ACC112 (cell line): ENCODE measurements around the gene MRPL24.

Experiments
- H2AFZ ChIP-seq: fragments of 200-600 bp; sonication (generic); one replicate; pipeline ENCODE4 v1.6.0; 2017; ENCODE audit warnings: antibody characterized with exemption, low read length; ENCODE audit not compliant: unreplicated experiment
- H3K27ac ChIP-seq: fragments of 200-600 bp; sonication (generic); 2 replicates; pipeline ENCODE4 v1.5.1; 2014; ENCODE audit warnings: low read depth, mild to moderate bottlenecking, antibody characterized with exemption, low read length, moderate library complexity
- H3K27me3 ChIP-seq: fragments of 200-600 bp; sonication (generic); 2 replicates; pipeline ENCODE4 v1.6.1; 2014; ENCODE audit warnings: mild to moderate bottlenecking, antibody characterized with exemption, low read length, moderate library complexity, mixed read lengths; ENCODE audit not compliant: insufficient read depth
- H3K36me3 ChIP-seq: fragments of 200-600 bp; sonication (generic); 2 replicates; pipeline ENCODE4 v1.6.1; 2016; ENCODE audit warnings: mild to moderate bottlenecking, antibody characterized with exemption, low read length, moderate library complexity, mixed read lengths; ENCODE audit not compliant: insufficient read depth
- H3K4me1 ChIP-seq: fragments of 200-600 bp; sonication (generic); one replicate; pipeline ENCODE4 v1.6.1; 2016; ENCODE audit warnings: low read length, mixed read lengths; ENCODE audit not compliant: insufficient read depth, unreplicated experiment, control insufficient read depth
- H3K4me3 ChIP-seq: fragments of 200-600 bp; sonication (generic); 2 replicates; pipeline ENCODE4 v1.5.1; 2014; ENCODE audit warnings: mild to moderate bottlenecking, low read depth, low read length
- H3K79me2 ChIP-seq: fragments of 200-600 bp; sonication (generic); one replicate; pipeline ENCODE4 v1.6.0; 2016; ENCODE audit warnings: low read length; ENCODE audit not compliant: control insufficient read depth, unreplicated experiment, insufficient read depth

The MRPL24 gene

DNA sequence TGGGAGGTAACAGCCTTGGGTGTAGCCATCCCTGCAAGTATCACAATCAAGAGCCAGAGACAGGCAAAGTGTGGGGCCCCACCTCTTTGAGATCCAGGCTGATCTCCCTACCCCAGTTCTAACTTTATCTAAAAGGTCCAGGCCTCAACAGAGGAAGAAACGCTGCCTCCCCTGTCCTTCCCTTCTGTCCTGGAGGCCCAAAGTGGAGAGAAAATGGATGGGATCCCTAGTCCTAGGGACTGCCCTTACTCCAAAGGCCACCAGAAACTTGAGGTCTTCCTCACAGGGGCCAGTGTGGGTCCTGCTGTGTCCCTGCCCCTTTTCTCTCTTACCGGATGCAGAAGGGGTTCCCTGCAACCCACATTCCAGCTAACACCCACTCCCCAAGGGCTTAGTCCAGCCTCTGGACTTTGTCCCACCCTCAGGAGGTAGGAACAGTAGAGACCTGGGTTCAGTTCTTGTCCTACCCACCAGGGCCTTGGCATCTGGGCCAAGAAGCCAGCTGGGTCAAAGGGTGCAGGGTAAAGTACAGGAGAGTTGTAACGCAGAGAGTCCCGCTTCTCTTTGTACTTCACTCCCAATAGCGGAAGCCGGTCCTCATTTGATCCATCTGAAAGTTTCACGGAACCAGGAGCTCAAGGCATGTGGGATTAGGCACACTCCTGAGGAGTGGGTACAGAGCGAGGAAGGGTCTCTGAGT lies 8.7 kb upstream of the MRPL24 start:
- Histone ChIP-seq H2AFZ (no peak overlapping the region), H3K36me3 (peaks cover 3% of the 10 kb centered on the region; the same call in 1 of the 2 replicates), H3K79me2 (peaks cover 81% of the 10 kb centered on the region), H3K4me1 (peaks cover 47% of the 10 kb centered on the region), H3K27me3 (no peaks in the 10 kb centered on the region), H3K4me3 (peak overlapping the region; percentile 99), H3K27ac (peak overlapping the region; percentile 100)

DNA sequence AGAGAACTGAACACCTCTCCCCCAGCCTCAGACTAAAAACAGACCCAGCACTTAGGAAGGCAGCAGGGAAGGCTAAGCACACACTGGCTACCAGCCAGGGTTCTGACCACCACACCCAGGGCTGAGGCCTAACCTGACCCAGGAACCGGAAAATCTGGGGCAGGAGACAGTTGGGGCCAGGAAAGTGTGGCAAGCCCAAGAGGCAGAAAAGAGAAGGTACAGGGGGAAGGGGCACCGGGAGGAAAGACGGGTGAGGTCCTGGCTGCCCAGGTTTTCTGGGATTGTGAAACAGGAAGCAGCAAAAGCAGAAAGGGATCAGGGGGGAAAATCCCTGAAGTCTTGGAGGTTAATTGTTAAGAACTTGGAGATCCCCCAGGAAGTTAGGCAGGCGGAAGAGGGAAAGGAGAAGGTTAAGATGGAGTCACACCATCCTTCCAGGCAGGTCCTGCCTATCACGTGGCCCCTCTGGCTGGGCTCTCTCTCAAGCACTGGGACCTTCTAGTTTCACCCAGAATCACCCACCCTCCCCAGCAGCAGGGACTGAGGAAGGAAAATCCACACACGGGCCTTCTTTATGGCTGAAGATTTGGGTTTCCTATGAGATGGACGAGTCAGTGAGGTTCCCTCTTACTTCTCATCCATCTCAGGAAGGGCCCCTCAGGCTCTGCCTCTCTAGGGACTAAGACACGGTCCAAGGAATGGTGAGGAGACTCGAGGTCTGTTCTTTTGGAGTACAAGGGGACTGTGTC lies 8.0 kb upstream of the MRPL24 start:
- no peak overlapping the region for H2AFZ ChIP-seq
- no peaks in the 10 kb centered on the region for H3K27me3 ChIP-seq
- peak overlapping the region; percentile 99 for H3K4me3 ChIP-seq
- H3K27ac ChIP-seq: peak overlapping the region; percentile 100
- H3K4me1 ChIP-seq: peaks cover 47% of the 10 kb centered on the region
- peaks cover 3% of the 10 kb centered on the region; the same call in 1 of the 2 replicates for H3K36me3 ChIP-seq
- H3K79me2 ChIP-seq: peaks cover 82% of the 10 kb centered on the region

DNA sequence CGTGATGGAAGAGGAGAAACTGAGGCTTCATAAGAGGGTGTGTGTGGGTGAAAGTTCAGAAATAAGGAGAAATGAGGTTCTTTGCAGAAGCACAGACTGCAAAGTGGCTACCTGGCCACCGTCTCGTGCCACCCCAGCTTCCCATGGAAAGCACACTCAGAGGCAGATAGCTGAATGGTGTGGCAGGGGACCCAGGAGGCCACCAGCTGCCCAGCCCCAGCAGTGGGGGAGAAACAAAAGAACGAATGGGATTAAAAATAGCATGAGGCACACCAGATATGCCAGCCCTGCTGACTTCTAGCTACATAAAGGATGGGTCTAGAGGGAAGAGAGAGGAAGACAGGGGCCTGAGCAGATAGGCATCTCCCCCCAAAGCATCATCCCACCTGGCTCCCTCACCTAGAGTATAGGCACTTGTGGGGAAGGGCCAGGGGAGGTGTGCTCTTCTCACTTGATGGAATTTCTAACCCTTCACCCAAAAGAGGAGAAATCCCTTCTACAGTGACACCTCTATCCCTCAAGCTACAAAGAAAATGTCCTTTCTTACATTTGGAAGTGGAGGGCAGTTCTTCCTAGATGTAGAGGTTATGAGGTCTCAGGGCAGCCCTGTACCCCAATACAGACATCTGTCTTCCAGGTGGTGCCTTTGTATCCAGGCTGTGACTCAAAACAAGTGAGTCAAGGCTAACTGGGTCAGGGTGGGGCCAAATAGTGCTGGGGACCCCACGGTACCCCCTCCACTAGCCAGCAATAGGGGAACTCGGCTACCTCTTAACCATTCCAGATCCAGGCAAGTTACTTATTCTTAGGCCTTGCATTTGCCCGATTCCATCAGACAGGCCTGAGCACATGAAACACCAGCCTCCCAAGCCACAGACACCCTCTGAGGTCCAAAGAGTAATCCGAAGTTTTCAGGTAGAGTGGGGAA lies 7.1 kb upstream of the MRPL24 start:
- Histone ChIP-seq H3K4me1 (peaks cover 45% of the 10 kb centered on the region), H3K79me2 (peaks cover 80% of the 10 kb centered on the region), H3K36me3 (peaks cover 3% of the 10 kb centered on the region; the same call in 1 of the 2 replicates), H3K27ac (peak overlapping the region; percentile 100), H3K27me3 (no peaks in the 10 kb centered on the region), H3K4me3 (peak overlapping the region; percentile 99), H2AFZ (no peak overlapping the region)

DNA sequence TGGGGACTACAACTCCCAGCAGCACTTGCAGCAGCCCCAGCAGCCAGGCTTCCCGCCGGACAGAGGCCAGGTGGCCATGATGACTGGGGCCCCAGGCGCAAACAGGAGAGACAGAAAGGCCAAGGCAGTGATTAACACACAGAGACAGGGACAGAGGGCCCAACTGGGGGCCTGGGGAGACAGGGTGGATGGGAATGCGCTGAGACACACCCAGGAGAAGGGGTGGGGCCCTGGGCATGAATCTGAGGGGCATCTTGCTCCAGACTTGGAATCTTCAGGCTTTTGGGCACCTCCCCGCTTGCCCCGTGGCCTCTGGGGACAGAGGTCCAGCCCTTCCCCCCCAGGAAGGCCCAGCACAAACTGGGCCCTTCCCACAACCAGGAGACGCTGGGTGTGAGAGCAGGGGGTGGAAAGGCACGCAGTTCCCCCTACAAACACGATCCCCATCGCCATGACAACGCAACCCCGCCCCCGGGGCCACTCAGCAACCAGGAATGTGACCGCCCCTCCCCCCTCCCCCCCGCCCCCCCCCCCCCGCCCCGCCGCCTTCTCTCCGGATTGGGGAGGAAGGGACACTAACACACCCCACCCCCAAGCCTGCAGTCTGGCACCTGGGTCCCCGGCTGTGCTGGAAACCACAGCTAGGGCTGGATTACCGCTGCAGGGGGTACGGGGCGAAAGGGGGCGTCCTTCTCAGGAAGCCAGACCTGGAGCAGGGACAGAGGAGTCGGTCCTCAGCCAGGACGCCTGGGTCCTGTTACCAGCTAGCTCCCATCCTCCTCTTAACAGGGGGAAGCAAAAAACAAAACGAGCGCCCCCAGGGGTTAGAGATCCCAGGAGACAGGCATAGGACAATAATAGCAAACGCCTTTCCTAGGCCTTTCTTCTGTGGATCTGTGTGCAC lies 6.1 kb upstream of the MRPL24 start:
- H3K36me3 ChIP-seq: peaks cover 7% of the 10 kb centered on the region; the same call in 1 of the 2 replicates
- no peak overlapping the region for H2AFZ ChIP-seq
- H3K79me2 ChIP-seq: peaks cover 70% of the 10 kb centered on the region
- no peaks in the 10 kb centered on the region for H3K27me3 ChIP-seq
- H3K4me3 ChIP-seq: peak overlapping the region; percentile 99
- peaks cover 43% of the 10 kb centered on the region for H3K4me1 ChIP-seq
- peak overlapping the region; percentile 100 for H3K27ac ChIP-seq

DNA sequence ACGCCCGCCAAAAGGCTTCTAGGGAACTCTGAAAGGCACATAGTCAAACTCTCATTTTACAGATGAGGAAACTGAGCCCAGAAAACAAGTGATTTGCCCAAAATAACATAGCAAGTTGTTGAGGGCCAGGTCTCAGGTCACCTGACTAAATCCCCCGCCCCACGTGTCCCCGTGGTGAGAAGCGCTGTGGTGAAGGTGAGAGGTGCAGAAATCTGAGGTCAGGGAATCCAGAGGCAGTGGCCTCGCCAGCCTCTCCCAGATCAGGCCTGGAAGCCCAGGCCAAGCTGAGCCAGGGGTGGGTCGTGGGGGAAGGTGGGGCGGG lies 5.5 kb upstream of the MRPL24 start:
- peak overlapping the region; percentile 78 for H3K4me3 ChIP-seq
- no peaks in the 10 kb centered on the region for H3K27me3 ChIP-seq
- H3K36me3 ChIP-seq: peaks cover 13% of the 10 kb centered on the region
- H3K79me2 ChIP-seq: peaks cover 67% of the 10 kb centered on the region
- peaks cover 49% of the 10 kb centered on the region for H3K4me1 ChIP-seq
- H2AFZ ChIP-seq: no peak overlapping the region
- peak overlapping the region; percentile 100 for H3K27ac ChIP-seq

DNA sequence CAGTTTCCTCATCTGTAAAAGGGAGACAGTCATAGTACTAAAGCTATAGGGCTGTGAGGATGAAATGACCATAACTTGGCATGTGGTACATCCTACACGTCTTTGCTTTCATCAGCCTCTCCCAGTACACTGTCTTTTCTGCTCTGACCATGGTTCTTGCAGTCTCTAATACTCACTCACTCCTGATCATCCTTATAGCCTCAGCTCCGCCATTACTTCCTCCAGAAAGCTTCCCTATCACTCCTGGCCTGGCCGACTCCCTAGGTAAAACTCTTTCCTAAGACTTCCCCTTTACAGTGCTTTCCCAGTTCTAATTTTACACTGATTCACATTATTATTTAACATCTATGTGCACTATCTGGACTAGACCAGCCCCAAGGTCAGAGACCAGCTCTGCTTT lies 5.0 kb upstream of the MRPL24 start:
- Histone ChIP-seq H3K4me1 (peaks cover 51% of the 10 kb centered on the region), H3K27me3 (no peaks in the 10 kb centered on the region), H2AFZ (no peak overlapping the region), H3K36me3 (peaks cover 14% of the 10 kb centered on the region), H3K4me3 (peak overlapping the region; percentile 78), H3K27ac (peak overlapping the region; percentile 100), H3K79me2 (peaks cover 62% of the 10 kb centered on the region)

DNA sequence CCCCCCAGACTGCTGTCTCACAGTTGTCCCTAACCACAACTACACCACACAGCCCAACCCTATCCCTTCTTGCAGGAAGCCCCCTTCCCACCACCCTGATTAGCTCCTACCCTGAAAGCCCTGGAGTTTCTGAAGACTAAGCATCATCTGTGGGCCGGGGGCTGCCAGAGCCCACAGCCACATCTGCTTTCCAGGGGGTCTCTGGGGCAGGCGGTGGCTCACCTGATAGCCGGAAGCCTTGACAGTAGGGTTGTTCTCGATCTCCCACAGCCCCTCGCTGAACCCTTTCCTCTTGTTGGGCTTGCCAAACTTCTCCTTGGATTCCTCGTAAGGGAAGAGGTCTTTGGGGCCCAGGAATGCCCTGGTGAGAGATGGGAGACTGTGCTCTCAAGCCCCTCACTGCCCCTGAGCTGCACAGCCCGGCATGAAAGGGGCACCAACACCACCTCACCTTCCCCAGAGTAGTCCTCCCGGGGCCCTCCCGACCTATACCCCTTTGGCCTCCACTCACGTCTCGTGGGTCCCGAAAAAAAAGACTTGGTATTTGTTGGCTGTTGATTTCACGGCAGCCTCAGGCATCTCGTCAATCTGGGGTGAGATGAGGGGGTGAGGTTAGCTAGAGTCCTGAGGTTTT lies 4.0 kb upstream of the MRPL24 start:
- H3K4me3 ChIP-seq: no peak overlapping the region
- H3K27me3 ChIP-seq: no peaks in the 10 kb centered on the region
- H3K27ac ChIP-seq: peak overlapping the region; percentile 100
- peaks cover 61% of the 10 kb centered on the region for H3K79me2 ChIP-seq
- H2AFZ ChIP-seq: no peak overlapping the region
- peaks cover 14% of the 10 kb centered on the region for H3K36me3 ChIP-seq
- peaks cover 50% of the 10 kb centered on the region for H3K4me1 ChIP-seq

DNA sequence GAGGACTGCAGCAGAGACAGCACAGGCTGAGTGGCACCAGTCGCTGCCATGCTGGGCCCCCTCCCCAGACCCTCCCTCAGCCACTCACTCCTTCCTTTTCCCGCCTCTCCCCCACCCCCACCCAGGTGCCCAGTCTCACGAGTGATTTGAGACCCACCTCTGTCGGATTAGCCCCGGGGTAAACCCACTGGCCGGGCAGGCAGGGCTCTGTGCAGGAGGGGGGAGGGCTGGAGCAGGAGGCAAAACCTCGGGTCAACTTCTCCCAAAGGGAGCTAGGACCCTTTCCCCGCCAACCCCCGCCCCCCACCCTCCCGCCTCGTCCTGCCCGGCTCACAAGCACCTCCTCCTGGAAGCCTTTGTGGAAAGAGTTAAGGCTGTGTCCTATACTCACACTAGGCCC lies 3.5 kb upstream of the MRPL24 start:
- no peak overlapping the region for H3K27ac ChIP-seq
- peaks cover 50% of the 10 kb centered on the region for H3K4me1 ChIP-seq
- peaks cover 14% of the 10 kb centered on the region for H3K36me3 ChIP-seq

DNA sequence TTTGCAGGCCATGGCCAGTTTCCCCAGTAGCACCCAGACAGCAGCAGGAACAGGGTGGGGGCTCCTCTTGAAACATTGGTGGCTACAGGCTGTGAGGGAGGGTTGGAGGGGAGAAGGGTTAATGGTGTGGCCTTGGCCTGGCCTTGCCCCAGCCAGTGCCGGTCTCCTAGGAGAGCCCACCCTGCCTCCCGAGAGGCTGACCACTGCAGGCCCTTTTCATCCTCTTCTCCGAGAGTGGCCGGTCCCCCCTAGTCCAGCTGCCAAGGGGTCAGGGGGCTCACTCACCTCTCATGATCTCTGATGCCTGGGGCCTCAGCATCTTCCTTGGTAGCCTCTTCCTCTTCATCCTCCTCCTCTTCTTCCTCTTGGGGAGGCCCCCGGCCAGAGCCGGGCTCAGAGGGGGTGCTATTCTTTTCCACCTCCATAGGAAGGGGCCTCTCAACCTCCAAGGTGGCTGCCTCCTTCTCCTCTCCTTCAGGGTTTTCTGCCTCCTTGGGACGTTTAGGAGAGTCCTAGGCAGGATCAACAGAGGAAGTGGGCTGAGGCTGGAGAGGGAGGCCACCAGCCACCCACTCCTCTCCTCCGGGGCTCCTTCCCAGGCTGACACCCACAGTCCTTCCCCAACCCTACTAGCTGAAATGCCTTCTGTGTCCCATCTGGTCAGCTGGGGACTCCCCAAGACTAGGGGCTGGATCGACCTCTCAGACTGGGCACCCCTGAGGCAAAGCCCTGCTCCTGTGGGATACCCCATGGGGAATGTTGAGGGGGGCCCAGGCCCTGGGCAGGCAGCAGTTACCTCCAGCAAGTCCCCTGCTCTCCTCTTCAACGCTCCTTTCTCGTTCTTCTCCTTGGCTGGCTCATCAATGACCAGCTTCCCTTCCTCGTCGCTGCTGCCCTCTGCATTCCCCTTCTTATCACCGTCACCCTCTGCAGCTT lies 2.7 kb upstream of the MRPL24 start:
- H3K36me3 ChIP-seq: peaks cover 14% of the 10 kb centered on the region
- H3K27me3 ChIP-seq: no peaks in the 10 kb centered on the region
- H3K79me2 ChIP-seq: peaks cover 60% of the 10 kb centered on the region
- no peak overlapping the region for H3K27ac ChIP-seq
- no peak overlapping the region for H2AFZ ChIP-seq
- H3K4me1 ChIP-seq: peaks cover 44% of the 10 kb centered on the region
- H3K4me3 ChIP-seq: no peak overlapping the region

More for the DNA sequence above, 3.5 kb upstream of the MRPL24 start:
- no peaks in the 10 kb centered on the region for H3K27me3 ChIP-seq
- H3K4me3 ChIP-seq: no peak overlapping the region
- peaks cover 61% of the 10 kb centered on the region for H3K79me2 ChIP-seq
- H2AFZ ChIP-seq: no peak overlapping the region
